Measurements from ENCODE around the gene COMMD4.
A peak's percentile ranks its signal among the peaks of the same experiment; 100 is the strongest.
"Not testable (repeated sequence)": the region's sequence is repeated elsewhere in the genome, so short reads cannot be mapped to it uniquely, and the experiment has no call there.

- TF ChIP-seq CHD2 (IDR thresholded peaks at IDR 0.05; ENCODE audit: low read length); EP300 (IDR thresholded peaks at IDR 0.05; ENCODE audit: borderline replicate concordance in 1 of 2, low read depth in 2 of 2, low read length in 2 of 2); CTCF (IDR thresholded peaks at IDR 0.05; ENCODE audit: control extremely low read depth in 1 of 3, insufficient read depth in 1 of 3, low read depth in 1 of 3, low read length in 3 of 3); ATF3 (IDR thresholded peaks at IDR 0.05; ENCODE audit: insufficient read depth, low read depth, low read length); CEBPB (IDR thresholded peaks at IDR 0.05; ENCODE audit: low read depth, low read length); RXRA (IDR thresholded peaks at IDR 0.05; ENCODE audit: insufficient read depth, low read depth, low read length); EZH2 (IDR thresholded peaks at IDR 0.05; ENCODE audit: low read depth, low read length, severe bottlenecking); GABPA (IDR thresholded peaks at IDR 0.05; ENCODE audit: borderline replicate concordance, insufficient read depth, low read length); JUND (IDR thresholded peaks at IDR 0.05; ENCODE audit: low read length); TAF1 (IDR thresholded peaks at IDR 0.05; ENCODE audit: low read depth, low read length); JUN (IDR thresholded peaks at IDR 0.05; ENCODE audit: low read depth, low read length); TCF12 (IDR thresholded peaks at IDR 0.05; ENCODE audit: low read depth, low read length); TEAD4 (IDR thresholded peaks at IDR 0.05; ENCODE audit: low read depth, low read length): not testable (repeated sequence)
- 0 out of 4 replicates have a peak, but pooled peaks of 1 of the 2 experiments have one; percentile 6 for TF ChIP-seq RAD21 (IDR thresholded peaks at IDR 0.05 in 1 of 2, conservative IDR thresholded peaks at IDR 0.05 in 1 of 2; ENCODE audit: low read depth in 2 of 2, low read length in 2 of 2)
These were observed 37.1 kb upstream of the COMMD4 start for GRCh38 chr15:75298541-75299310.
